ENCODE results near the gene PCNX2.
A peak's percentile ranks its signal among the peaks of the same experiment; 100 is the strongest.

PCNX2 gene

GRCh38 chr1:233064988-233065387 lies 230.5 kb downstream of the PCNX2 start:
- no peak for TF ChIP-seq CTCF (IDR thresholded peaks at IDR 0.05; ENCODE audit: low read length, missing control alignments)
- H3K4me3 ChIP-seq (replicated peaks; ENCODE audit: low read depth, low read length): no peak overlapping the region
- DNase-seq (ENCODE audit: low read depth): no peak

- TF ChIP-seq CTCF (IDR thresholded peaks at IDR 0.05; ENCODE audit: low read length, missing control alignments): no peak
- no peak for DNase-seq (ENCODE audit: low read depth)
- no peak overlapping the region for H3K4me3 ChIP-seq (replicated peaks; ENCODE audit: low read depth, low read length)
These were observed 232.1 kb downstream of the PCNX2 start for GRCh38 chr1:233063462-233063861.

- no peak for TF ChIP-seq CTCF (IDR thresholded peaks at IDR 0.05; ENCODE audit: low read length, missing control alignments)
- no peak overlapping the region for H3K4me3 ChIP-seq (replicated peaks; ENCODE audit: low read depth, low read length)
- DNase-seq (ENCODE audit: low read depth): no peak
These were observed 234.3 kb downstream of the PCNX2 start for GRCh38 chr1:233061265-233061664.

- no peak for TF ChIP-seq CTCF (IDR thresholded peaks at IDR 0.05; ENCODE audit: low read length, missing control alignments)
- H3K4me3 ChIP-seq (replicated peaks; ENCODE audit: low read depth, low read length): no peak overlapping the region
- no peak for DNase-seq (ENCODE audit: low read depth)
These were observed 235.0 kb downstream of the PCNX2 start for GRCh38 chr1:233060461-233060994.

GRCh38 chr1:233057836-233058235 lies 237.7 kb downstream of the PCNX2 start:
- no peak overlapping the region for H3K4me3 ChIP-seq (replicated peaks; ENCODE audit: low read depth, low read length)
- no peak for DNase-seq (ENCODE audit: low read depth)
- TF ChIP-seq CTCF (IDR thresholded peaks at IDR 0.05; ENCODE audit: low read length, missing control alignments): no peak

- no peak overlapping the region for H3K4me3 ChIP-seq (replicated peaks; ENCODE audit: low read depth, low read length)
- no peak for DNase-seq (ENCODE audit: low read depth)
- TF ChIP-seq CTCF (IDR thresholded peaks at IDR 0.05; ENCODE audit: low read length, missing control alignments): no peak
These were observed 239.5 kb downstream of the PCNX2 start for GRCh38 chr1:233055879-233056641.

- TF ChIP-seq CTCF (IDR thresholded peaks at IDR 0.05; ENCODE audit: low read length, missing control alignments): no peak
- DNase-seq (ENCODE audit: low read depth): peak; percentile 23
- H3K4me3 ChIP-seq (replicated peaks; ENCODE audit: low read depth, low read length): no peak overlapping the region
These were observed 249.9 kb downstream of the PCNX2 start for GRCh38 chr1:233045588-233045987.
